ENCODE results near the gene SIPA1L3.

SIPA1L3 gene

GRCh38 chr19:38223119-38223523 lies 316.1 kb downstream of the SIPA1L3 start (continued):
- TF ChIP-seq ZBTB49 (tag by site-specific recombination; IDR thresholded peaks at IDR 0.05; ENCODE audit: low read depth) (no peak), RBAK (tag by site-specific recombination; IDR thresholded peaks at IDR 0.05) (no peak), ZNF324 (tag by site-specific recombination; IDR thresholded peaks at IDR 0.05) (no peak), ZNF623 (tag by site-specific recombination; IDR thresholded peaks at IDR 0.05) (no peak), ZNF335 (tag by site-specific recombination; conservative IDR thresholded peaks at IDR 0.05) (no peak), ZNF530 (tag by site-specific recombination; IDR thresholded peaks at IDR 0.05; ENCODE audit: low read depth) (no peak), ZBTB17 (tag by site-specific recombination; IDR thresholded peaks at IDR 0.05) (0 out of 2 replicates have a peak, but pooled peaks have one; percentile 40), KLF9 (tag by site-specific recombination; IDR thresholded peaks at IDR 0.05; ENCODE audit: low read depth) (no peak), ZBTB11 (tag by site-specific recombination; conservative IDR thresholded peaks at IDR 0.05; ENCODE audit: low read depth) (no peak), IKZF3 (tag by site-specific recombination; IDR thresholded peaks at IDR 0.05) (no peak), ZNF423 (tag by site-specific recombination; IDR thresholded peaks at IDR 0.05) (no peak), ZBTB7A (tag by site-specific recombination; IDR thresholded peaks at IDR 0.05; ENCODE audit: low read depth) (peak; percentile 78), EGR2 (tag by site-specific recombination; IDR thresholded peaks at IDR 0.05; ENCODE audit: low read depth) (peak; percentile 78), ZNF785 (tag by site-specific recombination; IDR thresholded peaks at IDR 0.05) (peak; percentile 75; the same call in 1 of the 2 replicates), ZNF214 (tag by site-specific recombination; IDR thresholded peaks at IDR 0.05; ENCODE audit: borderline replicate concordance) (no peak), ZNF266 (tag by site-specific recombination; IDR thresholded peaks at IDR 0.05; ENCODE audit: low read depth) (peak; percentile 15; the same call in 1 of the 2 replicates), ZNF571 (tag by site-specific recombination; IDR thresholded peaks at IDR 0.05) (no peak), ZNF302 (tag by site-specific recombination; IDR thresholded peaks at IDR 0.05; ENCODE audit: low read depth) (no peak)
- TF ChIP-seq, protein P1, sequence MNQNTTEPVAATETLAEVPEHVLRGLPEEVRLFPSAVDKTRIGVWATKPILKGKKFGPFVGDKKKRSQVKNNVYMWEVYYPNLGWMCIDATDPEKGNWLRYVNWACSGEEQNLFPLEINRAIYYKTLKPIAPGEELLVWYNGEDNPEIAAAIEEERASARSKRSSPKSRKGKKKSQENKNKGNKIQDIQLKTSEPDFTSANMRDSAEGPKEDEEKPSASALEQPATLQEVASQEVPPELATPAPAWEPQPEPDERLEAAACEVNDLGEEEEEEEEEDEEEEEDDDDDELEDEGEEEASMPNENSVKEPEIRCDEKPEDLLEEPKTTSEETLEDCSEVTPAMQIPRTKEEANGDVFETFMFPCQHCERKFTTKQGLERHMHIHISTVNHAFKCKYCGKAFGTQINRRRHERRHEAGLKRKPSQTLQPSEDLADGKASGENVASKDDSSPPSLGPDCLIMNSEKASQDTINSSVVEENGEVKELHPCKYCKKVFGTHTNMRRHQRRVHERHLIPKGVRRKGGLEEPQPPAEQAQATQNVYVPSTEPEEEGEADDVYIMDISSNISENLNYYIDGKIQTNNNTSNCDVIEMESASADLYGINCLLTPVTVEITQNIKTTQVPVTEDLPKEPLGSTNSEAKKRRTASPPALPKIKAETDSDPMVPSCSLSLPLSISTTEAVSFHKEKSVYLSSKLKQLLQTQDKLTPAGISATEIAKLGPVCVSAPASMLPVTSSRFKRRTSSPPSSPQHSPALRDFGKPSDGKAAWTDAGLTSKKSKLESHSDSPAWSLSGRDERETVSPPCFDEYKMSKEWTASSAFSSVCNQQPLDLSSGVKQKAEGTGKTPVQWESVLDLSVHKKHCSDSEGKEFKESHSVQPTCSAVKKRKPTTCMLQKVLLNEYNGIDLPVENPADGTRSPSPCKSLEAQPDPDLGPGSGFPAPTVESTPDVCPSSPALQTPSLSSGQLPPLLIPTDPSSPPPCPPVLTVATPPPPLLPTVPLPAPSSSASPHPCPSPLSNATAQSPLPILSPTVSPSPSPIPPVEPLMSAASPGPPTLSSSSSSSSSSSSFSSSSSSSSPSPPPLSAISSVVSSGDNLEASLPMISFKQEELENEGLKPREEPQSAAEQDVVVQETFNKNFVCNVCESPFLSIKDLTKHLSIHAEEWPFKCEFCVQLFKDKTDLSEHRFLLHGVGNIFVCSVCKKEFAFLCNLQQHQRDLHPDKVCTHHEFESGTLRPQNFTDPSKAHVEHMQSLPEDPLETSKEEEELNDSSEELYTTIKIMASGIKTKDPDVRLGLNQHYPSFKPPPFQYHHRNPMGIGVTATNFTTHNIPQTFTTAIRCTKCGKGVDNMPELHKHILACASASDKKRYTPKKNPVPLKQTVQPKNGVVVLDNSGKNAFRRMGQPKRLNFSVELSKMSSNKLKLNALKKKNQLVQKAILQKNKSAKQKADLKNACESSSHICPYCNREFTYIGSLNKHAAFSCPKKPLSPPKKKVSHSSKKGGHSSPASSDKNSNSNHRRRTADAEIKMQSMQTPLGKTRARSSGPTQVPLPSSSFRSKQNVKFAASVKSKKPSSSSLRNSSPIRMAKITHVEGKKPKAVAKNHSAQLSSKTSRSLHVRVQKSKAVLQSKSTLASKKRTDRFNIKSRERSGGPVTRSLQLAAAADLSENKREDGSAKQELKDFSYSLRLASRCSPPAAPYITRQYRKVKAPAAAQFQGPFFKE (tag by site-specific recombination; IDR thresholded peaks at IDR 0.05; ENCODE audit: borderline replicate concordance), result peak; percentile 93; the same call in 1 of the 2 replicates
- TF ChIP-seq, protein P2, sequence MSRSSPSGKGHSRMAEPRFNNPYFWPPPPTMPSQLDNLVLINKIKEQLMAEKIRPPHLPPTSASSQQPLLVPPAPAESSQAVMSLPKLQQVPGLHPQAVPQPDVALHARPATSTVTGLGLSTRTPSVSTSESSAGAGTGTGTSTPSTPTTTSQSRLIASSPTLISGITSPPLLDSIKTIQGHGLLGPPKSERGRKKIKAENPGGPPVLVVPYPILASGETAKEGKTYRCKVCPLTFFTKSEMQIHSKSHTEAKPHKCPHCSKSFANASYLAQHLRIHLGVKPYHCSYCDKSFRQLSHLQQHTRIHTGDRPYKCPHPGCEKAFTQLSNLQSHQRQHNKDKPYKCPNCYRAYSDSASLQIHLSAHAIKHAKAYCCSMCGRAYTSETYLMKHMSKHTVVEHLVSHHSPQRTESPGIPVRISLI (tag by site-specific recombination; IDR thresholded peaks at IDR 0.05), result no peak
- TF ChIP-seq, protein P3, sequence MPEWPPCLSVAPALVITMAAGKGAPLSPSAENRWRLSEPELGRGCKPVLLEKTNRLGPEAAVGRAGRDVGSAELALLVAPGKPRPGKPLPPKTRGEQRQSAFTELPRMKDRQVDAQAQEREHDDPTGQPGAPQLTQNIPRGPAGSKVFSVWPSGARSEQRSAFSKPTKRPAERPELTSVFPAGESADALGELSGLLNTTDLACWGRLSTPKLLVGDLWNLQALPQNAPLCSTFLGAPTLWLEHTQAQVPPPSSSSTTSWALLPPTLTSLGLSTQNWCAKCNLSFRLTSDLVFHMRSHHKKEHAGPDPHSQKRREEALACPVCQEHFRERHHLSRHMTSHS (tag by site-specific recombination; IDR thresholded peaks at IDR 0.05), result peak; percentile 40; the same call in 1 of the 2 replicates
- TF ChIP-seq, protein P4, sequence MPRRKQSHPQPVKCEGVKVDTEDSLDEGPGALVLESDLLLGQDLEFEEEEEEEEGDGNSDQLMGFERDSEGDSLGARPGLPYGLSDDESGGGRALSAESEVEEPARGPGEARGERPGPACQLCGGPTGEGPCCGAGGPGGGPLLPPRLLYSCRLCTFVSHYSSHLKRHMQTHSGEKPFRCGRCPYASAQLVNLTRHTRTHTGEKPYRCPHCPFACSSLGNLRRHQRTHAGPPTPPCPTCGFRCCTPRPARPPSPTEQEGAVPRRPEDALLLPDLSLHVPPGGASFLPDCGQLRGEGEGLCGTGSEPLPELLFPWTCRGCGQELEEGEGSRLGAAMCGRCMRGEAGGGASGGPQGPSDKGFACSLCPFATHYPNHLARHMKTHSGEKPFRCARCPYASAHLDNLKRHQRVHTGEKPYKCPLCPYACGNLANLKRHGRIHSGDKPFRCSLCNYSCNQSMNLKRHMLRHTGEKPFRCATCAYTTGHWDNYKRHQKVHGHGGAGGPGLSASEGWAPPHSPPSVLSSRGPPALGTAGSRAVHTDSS (tag by site-specific recombination; IDR thresholded peaks at IDR 0.05), result no peak
- TF ChIP-seq, protein P5, sequence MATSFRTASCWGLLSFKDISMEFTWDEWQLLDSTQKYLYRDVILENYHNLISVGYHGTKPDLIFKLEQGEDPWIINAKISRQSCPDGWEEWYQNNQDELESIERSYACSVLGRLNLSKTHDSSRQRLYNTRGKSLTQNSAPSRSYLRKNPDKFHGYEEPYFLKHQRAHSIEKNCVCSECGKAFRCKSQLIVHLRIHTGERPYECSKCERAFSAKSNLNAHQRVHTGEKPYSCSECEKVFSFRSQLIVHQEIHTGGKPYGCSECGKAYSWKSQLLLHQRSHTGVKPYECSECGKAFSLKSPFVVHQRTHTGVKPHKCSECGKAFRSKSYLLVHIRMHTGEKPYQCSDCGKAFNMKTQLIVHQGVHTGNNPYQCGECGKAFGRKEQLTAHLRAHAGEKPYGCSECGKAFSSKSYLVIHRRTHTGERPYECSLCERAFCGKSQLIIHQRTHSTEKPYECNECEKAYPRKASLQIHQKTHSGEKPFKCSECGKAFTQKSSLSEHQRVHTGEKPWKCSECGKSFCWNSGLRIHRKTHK (tag by site-specific recombination; IDR thresholded peaks at IDR 0.05), result no peak
